Measurements from ENCODE around the gene PSMA6.
"Not testable (repeated sequence)": the region's sequence is repeated elsewhere in the genome, so short reads cannot be mapped to it uniquely, and the experiment has no call there.

The PSMA6 gene

DNA sequence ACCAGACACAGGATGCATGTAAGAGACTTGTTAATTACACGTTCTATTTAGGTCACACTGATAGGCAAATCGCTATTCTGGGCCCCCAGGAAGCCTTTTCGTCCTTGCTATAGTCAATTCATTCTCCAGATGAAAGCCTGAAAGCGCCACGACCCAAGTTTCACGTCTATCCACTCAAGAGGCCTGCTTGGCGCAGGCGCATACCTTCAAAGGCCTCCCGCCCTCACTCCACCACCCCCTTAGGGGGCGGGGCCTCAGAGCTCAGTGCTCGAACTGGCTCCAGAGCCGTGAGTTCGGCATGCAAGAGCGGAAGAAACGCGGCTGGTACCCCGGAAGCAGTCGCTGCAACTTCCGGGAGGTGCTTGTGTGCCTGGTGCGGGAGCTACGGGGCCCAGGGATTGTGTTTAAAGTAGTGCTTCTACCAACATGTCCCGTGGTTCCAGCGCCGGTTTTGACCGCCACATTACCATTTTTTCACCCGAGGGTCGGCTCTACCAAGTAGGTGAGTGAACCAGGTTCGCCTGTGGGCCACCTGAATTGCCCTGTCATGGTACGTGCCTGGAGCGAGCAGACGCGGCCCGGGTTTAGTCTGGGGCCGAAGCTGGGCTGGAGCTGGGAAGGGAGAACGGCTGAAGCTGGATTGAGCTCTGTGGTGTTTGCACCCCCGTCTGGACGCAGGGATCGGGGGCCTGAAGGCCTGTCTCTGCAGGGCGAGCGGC is at the start of gene PSMA6:
Gene PSMA6 (plus strand): TSS at position 332 of the 719 bp plus-strand sequence. CDS start 95 bp downstream, at position 427.
- DNase-seq (ENCODE audit: low read depth in 1 of 2, low spot score in 1 of 2): peak; percentile 94 to 99

DNA sequence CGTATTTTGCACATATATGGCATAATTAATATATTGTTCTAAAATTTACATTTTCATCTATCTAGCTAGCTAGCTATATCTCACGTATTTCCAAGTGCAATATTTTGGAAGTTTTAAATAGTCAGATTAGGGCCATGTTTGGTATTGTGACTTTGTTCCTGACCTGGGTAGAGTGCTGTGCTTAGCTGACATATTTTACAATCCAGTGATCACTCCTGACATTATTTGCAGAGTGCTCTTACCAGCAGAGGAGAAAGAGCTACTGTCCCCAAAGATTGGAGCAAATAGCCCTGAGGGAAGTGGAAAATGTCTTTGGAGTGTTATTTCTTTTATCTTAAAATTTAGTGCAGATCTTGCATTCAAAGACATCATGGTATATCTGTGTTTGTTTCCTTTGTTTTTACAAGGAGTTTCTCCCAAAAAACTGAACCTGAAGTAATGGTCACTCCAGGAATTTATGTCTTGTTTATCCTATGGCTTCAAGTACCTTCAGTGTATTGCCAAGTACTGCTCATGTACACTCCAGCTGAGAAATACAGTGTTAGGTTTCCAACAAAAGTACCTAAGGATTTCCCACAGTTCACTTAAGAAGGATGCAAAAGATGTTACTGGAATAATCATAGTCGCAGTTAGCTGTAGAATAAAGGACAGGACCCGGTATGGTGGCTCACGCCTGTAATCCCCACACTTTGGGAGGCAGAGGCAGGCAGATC is 49.4 kb upstream of the PSMA6 start:
- DNase-seq (ENCODE audit: low read depth in 1 of 2, low spot score in 1 of 2): no peak

DNA sequence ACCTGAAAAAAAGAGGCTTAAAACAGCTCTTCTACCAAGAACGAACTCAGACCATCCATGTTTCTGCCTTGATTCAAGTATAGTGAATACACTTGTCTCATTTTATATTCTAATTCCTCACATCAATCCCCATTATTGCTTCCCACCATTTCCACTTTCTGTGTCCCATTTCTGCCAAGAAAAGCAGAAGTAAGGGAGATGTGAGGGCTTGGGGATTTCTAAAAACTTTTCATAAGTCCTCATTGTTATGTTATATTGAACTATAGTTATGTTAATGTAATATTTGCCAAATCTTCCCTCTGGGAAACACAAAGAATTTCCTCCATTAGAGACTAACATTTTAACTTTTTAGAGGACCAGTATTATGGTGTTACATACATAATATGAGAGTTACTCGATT is 48.2 kb upstream of the PSMA6 start:
- DNase-seq (ENCODE audit: low read depth in 1 of 2, low spot score in 1 of 2): no peak

DNA sequence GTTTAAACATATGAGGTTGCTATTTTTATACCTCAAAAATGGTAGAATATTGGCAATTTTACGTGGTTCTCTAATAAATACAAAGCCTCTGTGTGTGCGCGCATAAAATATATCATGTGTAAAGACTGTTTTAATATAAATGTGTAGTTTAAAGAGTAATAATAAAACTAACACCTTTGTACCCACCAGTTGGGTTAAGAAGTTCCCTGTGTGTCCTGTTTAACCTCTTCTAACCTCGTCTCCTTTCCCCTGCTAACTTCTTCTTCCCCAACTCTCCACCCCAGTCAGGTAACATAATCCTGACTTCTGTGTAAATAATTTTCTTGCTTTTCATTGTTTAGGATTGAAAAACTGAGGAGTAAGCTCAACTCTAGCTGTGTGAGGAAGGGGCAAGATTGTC is 47.6 kb upstream of the PSMA6 start:
- no peak for DNase-seq (ENCODE audit: low read depth in 1 of 2, low spot score in 1 of 2)

DNA sequence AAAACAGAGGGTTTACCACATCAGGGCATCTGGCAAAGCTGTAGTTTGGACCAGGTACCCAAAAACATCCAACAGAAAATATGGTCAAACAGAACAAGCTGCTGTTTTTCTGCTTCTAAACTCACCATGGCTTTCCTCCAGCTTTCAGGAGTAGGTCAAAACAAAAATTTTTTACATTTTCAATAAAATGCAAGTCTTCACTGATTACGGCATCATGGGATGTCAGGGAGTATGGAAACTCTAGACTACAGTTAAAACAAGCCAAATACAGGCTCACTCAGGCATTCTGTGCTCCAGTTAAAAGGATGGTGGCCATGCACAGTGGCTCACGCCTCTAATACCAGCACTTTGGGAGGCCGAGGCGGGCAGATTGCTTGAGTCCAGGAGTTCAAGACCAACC is 47.1 kb upstream of the PSMA6 start:
- DNase-seq (ENCODE audit: low read depth in 1 of 2, low spot score in 1 of 2): no peak

DNA sequence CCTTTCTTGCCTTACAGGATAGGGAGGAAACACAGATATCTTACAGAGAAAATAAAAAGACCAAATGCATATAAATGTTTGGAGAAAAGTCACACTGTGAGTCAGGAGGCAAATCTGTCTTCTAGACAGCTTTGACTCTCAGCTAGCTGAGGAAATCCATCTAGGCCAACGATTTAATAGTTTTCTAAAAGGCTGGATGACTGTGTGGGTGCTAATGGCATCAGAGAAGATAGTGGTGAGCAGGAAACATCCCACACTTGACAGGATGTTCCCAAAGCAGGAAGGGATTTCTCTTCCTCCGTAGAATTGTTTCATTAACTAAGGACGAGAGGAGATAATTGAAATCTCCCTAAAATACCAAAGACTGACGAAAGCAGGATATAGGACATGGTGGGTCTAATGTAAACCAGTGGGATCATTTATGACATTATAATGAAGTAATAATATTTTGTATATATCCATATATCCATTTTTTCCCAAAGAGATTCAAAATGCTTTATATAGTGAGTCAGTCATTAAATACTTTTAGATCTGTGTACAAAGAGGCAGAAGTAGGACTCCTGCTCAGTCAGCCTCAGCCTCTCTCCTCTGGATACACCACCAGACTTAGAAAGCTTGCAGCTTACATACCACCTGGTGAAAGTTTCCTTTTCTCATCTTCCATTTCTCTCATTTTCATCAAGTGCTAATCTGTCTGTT is 44.3 kb upstream of the PSMA6 start:
- DNase-seq (ENCODE audit: low read depth in 1 of 2, low spot score in 1 of 2): no peak

DNA sequence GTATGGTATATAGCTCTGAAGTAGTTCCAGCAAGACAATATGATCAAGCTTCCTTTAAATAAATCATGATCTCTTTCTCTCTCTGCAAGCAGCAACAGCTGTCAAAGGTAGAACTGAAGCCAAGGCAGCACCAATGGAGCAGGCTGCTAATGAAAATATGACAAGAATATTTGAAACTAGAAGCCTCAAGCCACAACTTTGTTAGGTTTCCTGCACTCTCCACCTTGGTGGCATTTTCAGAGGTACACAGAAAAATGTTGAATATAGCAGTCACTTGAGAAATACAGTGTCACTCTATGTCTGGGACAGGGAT is 43.8 kb upstream of the PSMA6 start:
- DNase-seq (ENCODE audit: low read depth in 1 of 2, low spot score in 1 of 2): no peak

DNA sequence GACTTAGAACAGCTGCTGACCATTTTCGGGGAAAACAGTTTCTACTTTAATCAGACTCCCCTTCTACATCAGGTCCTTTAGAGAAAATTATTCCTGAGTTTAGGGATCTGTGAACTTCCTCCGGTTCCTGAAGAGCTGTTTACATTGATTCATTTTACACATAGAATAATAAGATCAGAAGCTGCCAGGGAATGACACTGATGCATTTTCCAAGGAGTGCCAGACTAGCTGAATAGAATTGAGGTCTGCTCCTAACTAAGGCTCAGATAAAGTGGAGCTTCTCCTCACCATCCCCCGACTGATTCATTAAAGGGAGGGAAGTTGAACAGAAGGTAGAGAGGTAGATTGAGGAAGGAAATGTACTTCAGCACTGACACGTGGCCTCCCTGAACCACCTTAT is 41.9 kb upstream of the PSMA6 start:
- no peak for DNase-seq (ENCODE audit: low read depth in 1 of 2, low spot score in 1 of 2)

DNA sequence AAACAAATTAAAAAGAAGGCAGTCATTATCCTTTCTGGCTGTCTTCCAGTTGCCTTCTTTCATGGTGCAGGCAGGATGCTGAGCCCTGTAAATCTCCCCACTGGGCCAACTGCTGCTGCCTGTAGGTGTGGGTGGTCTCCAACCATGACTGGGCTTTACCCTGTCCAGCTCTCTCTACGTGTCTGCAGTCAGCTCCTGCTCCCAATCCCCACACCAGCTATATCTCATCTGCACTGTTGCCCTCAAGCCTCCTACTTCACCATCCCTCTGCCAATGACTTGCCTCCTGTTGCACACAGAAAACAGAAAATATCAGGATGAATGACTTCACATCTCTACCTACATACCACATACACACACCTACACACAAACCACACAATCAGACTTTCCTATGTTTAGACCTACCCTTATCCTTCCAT is 39.7 kb upstream of the PSMA6 start:
- DNase-seq (ENCODE audit: low read depth in 1 of 2, low spot score in 1 of 2): no peak

DNA sequence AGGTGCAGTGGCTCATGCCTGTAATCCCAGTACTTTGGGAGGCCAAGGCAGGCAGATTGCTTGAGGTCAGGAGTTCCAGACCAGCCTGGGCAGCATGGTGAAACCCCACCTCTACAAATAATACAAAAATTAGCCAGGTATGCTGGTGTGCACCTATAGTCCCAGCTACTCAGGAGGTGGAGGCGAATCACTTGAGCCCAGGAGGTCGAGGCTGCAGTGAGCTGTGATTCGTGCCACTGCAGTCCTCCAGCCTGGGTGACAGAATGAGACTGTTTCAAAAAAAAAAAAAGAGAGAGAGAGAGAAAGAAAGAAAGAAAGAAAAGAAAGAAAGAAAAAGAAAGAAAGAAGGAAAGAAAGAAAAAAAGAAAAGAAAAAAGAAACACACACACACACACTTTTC is 39.1 kb upstream of the PSMA6 start:
- DNase-seq (ENCODE audit: low read depth in 1 of 2, low spot score in 1 of 2): not testable (repeated sequence)

DNA sequence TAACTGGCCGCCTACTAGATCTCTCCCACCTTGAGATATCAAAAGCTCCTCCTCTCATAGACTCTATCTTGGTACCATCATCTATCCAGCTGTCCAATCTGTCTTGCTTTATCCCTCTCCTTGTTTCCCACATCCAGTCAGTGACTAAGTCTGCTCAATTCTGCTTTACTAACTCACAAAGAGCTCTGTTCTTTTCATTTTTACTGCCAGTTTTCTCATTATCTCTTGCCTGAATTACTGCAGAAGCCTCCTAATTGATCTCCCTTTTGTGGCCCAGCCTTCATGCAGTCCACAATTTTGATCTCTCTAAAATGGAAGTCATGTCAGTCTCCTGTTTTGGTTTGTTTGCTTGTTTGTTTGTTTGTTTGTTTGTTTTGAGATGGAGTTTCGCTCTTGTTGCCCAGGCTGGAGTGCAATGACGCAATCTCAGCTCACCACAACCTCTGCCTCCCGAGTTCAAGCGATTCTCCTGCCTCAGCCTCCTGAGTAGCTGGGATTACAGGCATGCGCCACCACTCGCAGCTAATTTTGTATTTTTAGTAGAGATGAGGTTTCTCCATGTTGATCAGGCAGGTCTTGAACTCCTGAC is 38.1 kb upstream of the PSMA6 start:
- not testable (repeated sequence) for DNase-seq (ENCODE audit: low read depth in 1 of 2, low spot score in 1 of 2)

DNA sequence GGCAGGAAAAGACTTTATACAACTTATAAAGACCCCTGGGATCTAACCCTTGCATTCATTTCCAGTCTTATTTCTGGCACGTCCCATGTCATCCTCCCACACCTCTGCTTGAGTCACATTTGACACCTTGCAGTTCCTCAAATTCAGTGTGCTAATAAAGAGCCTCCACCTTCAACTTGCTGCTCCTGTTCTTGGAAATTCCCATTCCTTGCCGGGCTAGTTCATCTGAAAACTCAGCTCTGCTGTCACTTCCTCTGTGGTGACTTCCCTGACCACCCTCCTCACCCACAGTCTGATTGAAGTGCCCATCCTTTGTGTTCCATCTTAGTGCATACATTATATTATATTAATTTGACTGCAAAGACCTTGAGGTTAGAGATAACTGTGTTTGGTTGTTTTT is 37.4 kb upstream of the PSMA6 start:
- peak in 1 of 2 donors; percentile 5 for DNase-seq (ENCODE audit: low read depth in 1 of 2, low spot score in 1 of 2)

DNA sequence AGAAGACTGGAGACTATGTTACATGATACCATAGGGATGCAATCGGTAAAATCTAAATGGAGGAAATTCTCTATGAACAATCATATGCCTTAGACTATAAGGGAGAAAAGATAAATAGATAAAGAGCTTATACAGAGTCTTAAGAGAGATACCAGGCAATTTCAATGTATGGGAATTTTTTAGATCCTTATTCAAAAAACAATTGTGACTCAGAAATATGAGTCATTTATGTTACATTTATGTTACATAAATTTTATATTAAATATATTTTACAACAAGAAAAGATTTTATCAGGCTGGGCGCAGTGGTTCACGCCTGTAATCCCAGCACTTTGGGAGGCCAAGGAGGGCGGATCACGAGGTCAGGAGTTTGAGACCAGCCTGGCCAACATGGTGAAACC is 36.5 kb upstream of the PSMA6 start:
- DNase-seq (ENCODE audit: low read depth in 1 of 2, low spot score in 1 of 2): no peak

DNA sequence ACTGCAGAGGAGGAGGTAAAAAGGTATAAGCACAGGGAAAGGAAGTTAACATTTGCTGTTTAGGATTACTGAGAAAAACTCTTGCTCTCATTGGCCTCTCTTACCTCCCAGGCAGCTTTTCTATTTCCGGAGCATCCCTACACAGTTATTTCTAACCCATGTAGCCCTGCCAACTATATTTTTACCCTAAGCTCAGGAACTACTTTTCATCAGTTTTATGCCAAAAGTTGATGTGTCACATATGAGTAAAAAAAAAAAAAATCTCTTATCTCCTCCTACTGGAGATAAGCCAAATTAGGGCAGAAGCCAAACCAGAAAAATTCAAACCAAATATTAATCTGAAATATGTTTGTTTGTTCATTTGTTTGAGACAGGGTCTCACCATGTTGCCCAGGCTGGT is 34.4 kb upstream of the PSMA6 start:
- DNase-seq (ENCODE audit: low read depth in 1 of 2, low spot score in 1 of 2): no peak

DNA sequence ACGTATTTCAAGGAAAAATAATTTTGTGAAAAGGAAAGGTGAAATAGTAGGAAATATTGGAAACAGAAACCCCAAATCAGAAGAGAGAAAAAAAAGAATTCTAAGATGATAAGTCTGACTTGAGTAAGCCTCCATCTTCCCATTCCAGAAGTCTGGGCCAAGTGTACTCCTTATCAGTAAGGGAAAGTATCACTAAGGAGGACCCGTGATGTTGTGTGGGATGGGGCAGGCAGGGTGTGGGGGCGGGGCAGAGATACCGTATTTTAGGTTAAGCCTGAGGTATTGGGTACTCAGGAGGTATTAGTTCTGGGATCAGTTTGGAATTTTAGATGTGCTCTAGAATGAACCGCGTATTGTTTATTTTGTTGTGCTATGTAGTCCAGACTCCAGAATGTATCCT is 33.8 kb upstream of the PSMA6 start:
- no peak for DNase-seq (ENCODE audit: low read depth in 1 of 2, low spot score in 1 of 2)

DNA sequence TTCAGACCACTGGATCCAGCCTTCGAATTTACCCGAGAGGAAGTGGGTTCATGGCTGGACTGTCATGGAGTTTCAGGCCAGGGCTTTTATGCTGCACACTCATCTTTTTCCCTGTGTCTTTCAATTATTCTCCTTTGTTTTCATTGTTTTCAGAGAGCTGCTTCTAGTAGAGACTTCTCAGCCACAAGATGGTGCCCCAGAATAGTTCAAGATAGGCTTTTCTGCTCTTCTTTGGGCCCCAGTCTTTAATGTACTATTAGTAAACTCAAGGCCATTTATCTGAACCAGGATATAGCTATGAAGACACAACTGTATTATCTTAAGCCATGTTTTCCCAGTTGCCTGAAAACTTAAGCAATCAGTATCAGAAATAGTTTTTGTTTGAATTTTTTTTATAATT is 30.4 kb upstream of the PSMA6 start:
- no peak for DNase-seq (ENCODE audit: low read depth in 1 of 2, low spot score in 1 of 2)

DNA sequence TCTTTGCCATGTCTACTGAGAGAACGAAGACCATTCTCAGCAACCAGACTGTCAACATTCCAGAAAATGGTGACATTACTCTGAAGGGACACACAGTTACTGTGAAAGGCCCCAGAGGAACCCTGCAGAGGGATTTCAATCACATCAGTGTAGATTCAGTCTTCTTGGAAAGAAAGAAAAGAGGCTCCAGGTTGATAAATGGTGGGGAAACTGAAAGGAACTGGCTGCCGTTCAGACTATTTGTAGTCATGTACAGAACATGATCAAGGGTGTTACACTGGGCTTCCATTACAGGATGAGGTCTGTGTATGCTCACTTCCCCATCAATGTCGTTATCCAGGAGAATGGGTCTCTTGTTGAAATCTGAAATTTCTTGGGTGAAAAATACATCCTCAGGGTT is 29.7 kb upstream of the PSMA6 start:
- no peak for DNase-seq (ENCODE audit: low read depth in 1 of 2, low spot score in 1 of 2)

DNA sequence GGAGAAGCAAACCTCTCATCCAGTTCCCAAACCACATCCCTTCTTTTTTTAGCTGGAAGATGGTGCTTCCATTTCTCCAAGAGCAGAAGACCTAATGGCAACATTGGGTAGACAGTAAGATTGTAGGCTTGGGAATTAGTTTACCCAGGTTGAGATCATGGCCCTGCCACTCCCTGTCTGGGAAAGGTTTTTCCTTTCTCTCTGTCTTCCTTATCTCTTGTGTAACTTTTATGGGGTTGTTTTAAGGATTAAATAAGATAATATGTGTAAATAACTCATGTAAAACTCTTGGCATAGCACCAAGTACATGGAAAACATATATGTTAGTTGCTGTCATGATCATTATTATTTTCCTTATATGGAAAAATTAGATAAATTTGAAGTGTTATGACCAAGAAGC is 23.2 kb upstream of the PSMA6 start:
- no peak for DNase-seq (ENCODE audit: low read depth in 1 of 2, low spot score in 1 of 2)

DNA sequence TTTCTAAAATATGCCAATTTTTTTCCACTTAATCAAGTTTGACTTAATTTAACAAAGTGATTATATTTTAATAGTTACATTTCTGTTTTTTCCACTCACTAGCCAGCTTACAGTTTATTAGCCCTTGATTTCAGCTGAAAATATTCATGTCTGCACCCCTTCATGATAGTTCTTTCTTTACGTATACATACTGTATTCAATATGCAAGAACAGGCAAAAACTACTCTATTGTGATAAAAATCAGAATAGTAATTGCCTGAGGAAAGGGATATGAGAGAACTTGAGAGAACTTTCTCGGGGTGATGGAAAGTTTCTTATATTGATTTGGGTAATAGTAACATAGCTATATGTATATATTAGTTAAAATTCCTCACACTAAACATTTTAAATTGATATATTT is 17.4 kb upstream of the PSMA6 start:
- no peak for DNase-seq (ENCODE audit: low read depth in 1 of 2, low spot score in 1 of 2)

DNA sequence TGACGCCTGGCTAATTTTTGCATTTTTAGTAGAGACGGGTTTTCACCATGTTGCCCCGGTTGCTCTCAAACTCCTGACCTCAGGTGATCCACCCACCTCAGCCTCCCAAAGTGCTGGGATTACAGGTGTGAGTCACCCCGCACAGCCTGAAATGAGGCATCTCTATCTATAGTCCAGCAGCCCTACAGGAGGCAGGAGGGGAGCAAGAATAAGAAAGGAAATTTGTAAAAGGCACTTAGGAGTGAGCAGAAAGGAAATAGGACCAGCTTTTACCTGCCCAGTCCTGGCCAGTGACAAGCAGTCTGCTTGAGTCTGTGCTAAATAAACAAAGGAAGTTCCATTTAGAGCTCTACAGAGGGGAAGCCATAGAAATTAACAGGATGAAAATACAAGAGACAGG is 15.0 kb upstream of the PSMA6 start:
- no peak for DNase-seq (ENCODE audit: low read depth in 1 of 2, low spot score in 1 of 2)

DNA sequence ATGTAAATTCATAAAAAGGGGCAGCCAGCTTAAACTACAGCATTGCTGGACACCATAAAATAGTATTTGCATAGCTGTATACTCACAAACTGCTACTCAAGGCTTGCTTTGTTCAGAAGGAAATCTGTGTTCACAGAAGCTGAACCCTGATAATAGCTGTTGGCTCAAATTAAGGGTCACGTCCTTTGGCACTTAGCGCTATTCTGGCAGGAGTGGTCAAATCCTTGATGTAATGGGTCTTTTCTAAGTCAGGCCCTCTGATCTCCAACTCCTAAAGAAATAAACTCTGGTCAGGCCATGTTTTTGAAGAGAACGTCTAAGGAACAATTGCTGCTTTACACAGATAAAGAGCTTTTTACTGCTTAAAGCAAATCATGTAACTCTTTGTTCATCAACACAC is 12.8 kb upstream of the PSMA6 start:
- DNase-seq (ENCODE audit: low read depth in 1 of 2, low spot score in 1 of 2): no peak

DNA sequence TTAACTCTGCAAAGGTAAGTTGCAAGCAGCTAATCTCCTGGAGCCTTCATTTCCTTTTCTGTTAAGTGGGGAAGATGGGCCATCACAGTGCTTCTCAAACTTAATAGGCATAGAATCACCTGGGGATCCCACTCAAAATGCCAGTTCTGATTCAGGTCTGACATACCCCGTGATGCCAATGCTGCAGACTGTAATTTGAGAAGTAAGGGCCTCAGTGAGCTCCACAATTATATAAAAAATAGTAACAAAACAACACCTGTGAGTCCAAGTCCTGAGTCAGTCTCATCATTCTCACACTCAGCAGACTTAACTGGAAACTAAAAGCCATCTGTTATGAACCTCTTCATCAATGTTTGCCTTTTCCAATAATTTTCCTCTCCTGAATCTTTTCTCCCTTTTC is 10.8 kb upstream of the PSMA6 start:
- no peak for DNase-seq (ENCODE audit: low read depth in 1 of 2, low spot score in 1 of 2)
